GM12891 (cell line): ENCODE measurements around the gene INAVA.

Experiments
- POLR2AphosphoS5 ChIP-seq: IDR thresholded peaks from 2 replicates; pipeline ENCODE4 v1.6.1; 2011; ENCODE audit warnings: low read depth, low read length, control low read depth
- SPI1 ChIP-seq: IDR thresholded peaks from 2 replicates; pipeline ENCODE4 v1.6.1; 2011; ENCODE audit warnings: low read depth, low read length, control low read depth

DNA sequence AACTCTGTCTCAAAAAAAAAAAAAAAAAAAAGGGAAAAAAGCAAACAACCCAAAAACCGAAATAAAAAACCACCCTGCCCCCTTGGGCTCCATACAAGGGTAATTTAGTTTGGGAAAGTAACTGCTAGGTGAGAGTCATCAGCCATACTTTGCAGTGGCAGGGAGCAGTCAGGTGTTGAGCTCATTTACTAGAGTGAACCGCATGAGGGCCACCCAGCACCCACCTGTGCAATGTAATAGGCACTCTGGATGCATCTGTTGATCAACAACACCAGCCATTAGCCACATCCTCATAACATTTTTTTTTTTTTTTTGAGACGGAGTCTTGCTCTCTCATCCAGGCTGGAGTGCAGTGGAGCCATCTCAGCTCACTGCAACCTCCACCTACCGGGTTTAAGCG lies 9.1 kb downstream of the INAVA start:
- TF ChIP-seq POLR2AphosphoS5 (no peak), SPI1 (no peak)
